NB4 (cell line): ENCODE data around the gene C1orf174.

ENCODE experiments used
- DNase-seq: peaks from one replicate; pipeline ENCODE4 v3.0.0; 2010; ENCODE audit warnings: low read depth
- H3K4me3 ChIP-seq: one replicate; pipeline ENCODE4 v1.5.1; 2011; ENCODE audit warnings: mild to moderate bottlenecking, low read depth, low read length, moderate library complexity
- MYC ChIP-seq: IDR thresholded peaks from 2 replicates; pipeline ENCODE4 v1.6.1; 2011; ENCODE audit warnings: low read depth, low read length
- POLR2A ChIP-seq: IDR thresholded peaks from 2 replicates; pipeline ENCODE4 v1.6.1; 2011; ENCODE audit warnings: mild to moderate bottlenecking; ENCODE audit not compliant: insufficient read length; ENCODE audit errors: extremely low read depth
- TF ChIP-seq, protein P1 (sequence below): IDR thresholded peaks from 2 replicates; pipeline ENCODE4 v1.6.1; 2011; ENCODE audit warnings: low read depth, low read length
- TF ChIP-seq, protein P2 (sequence below): IDR thresholded peaks from one replicate; pipeline ENCODE4 v1.5.1; 2012; ENCODE audit warnings: low read depth, low read length

C1orf174 gene

DNA sequence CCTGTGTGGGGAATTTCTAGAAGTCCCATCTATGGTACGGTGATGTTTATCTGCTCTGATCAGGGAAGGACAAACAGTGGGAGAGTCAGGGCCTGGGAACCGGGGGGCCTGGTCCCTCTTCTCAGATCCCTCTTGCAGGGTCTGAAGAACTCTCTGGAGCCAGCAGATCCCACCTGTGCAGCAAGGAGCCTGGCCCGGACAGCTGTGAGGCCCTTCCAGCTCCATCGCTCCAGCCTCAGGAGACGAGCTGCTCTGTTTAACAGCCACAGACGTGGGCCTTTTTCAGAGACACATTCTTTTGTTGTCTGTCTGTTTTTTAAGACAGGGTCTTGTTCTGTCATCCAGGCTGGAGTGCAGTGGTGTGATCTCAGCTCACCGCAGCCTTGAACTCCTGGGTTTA lies 14.5 kb downstream of the C1orf174 start:
- TF ChIP-seq MYC (no peak), POLR2A (no peak)
- TF ChIP-seq, protein P1, sequence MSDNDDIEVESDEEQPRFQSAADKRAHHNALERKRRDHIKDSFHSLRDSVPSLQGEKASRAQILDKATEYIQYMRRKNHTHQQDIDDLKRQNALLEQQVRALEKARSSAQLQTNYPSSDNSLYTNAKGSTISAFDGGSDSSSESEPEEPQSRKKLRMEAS: no peak
- TF ChIP-seq, protein P2, sequence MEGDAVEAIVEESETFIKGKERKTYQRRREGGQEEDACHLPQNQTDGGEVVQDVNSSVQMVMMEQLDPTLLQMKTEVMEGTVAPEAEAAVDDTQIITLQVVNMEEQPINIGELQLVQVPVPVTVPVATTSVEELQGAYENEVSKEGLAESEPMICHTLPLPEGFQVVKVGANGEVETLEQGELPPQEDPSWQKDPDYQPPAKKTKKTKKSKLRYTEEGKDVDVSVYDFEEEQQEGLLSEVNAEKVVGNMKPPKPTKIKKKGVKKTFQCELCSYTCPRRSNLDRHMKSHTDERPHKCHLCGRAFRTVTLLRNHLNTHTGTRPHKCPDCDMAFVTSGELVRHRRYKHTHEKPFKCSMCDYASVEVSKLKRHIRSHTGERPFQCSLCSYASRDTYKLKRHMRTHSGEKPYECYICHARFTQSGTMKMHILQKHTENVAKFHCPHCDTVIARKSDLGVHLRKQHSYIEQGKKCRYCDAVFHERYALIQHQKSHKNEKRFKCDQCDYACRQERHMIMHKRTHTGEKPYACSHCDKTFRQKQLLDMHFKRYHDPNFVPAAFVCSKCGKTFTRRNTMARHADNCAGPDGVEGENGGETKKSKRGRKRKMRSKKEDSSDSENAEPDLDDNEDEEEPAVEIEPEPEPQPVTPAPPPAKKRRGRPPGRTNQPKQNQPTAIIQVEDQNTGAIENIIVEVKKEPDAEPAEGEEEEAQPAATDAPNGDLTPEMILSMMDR: no peak
- no peak overlapping the region for H3K4me3 ChIP-seq
- no peak for DNase-seq

DNA sequence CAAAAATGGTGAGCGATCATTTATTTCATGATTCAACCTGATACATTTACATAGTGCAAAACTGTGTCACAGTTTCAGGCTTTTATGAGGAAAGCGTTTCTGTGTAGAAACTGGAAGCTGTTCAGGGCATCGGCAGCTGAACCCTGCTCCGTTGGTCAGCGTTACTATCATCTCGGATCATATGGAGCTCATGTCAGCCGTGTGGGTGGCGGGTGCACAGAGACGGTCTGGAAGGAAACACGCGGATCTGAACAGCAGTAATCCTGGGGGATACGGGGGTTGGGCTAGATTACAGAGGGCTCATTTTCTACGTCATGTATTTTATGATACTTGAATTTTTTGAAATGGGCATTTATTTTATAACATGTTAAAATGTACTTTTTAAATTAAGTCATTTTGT lies 15.1 kb downstream of the C1orf174 start:
- TF ChIP-seq MYC (no peak), POLR2A (no peak)
- TF ChIP-seq, protein P1: no peak
- TF ChIP-seq, protein P2: no peak
- no peak for DNase-seq
- no peak overlapping the region for H3K4me3 ChIP-seq

DNA sequence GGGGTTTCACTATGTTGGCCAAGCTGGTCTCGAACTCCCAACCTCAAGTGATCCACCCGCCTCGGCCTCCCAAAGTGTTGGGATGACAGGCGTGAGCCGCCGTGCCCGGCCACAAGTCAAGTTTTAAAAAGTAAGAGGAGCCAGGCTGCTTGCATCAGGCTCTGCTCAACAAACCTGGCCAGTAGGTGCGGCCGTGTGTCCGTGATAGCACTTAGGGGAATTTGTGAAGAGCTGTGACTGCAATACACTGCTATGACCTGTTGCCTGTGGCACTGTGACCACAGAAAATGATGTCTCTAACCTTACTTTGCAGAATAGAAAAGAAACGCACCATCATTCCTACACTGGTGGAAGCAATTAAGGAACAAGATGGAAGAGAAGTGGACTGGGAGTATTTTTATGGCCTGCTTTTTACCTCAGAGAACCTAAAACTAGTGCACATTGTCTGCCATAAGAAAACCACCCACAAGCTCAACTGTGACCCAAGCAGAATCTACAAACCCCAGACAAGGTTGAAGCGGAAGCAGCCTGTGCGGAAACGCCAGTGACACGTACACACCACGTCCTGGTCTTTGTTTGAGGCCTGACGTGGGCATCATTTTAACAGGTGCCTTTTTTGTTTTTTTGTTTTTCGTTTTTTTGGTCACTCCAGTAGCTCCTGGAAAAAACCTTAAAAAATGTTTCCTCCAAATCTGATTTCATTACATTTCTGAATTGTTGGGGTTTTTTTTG lies 16.7 kb downstream of the C1orf174 start:
- DNase-seq: no peak
- H3K4me3 ChIP-seq: no peak overlapping the region
- TF ChIP-seq, protein P2: no peak
- TF ChIP-seq, protein P1: no peak
- TF ChIP-seq MYC: no peak
- no peak for TF ChIP-seq POLR2A

DNA sequence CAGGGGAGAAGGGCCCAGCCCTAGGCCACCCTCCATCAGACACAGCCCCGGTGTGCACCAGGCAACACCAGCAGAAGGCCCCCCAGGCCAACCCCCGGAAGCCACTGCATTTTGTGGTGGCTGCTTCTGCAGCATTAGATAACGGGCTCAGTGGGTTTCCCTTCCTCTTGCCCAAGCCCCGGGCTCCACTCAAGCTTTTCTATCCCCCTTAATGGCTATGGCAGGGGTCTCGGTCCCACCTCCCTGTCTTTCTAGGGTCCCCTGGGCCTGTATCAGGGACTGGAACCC lies 18.9 kb downstream of the C1orf174 start:
- H3K4me3 ChIP-seq: no peak overlapping the region
- TF ChIP-seq, protein P1: no peak
- no peak for TF ChIP-seq MYC
- TF ChIP-seq POLR2A: no peak
- TF ChIP-seq, protein P2: no peak
- DNase-seq: no peak

DNA sequence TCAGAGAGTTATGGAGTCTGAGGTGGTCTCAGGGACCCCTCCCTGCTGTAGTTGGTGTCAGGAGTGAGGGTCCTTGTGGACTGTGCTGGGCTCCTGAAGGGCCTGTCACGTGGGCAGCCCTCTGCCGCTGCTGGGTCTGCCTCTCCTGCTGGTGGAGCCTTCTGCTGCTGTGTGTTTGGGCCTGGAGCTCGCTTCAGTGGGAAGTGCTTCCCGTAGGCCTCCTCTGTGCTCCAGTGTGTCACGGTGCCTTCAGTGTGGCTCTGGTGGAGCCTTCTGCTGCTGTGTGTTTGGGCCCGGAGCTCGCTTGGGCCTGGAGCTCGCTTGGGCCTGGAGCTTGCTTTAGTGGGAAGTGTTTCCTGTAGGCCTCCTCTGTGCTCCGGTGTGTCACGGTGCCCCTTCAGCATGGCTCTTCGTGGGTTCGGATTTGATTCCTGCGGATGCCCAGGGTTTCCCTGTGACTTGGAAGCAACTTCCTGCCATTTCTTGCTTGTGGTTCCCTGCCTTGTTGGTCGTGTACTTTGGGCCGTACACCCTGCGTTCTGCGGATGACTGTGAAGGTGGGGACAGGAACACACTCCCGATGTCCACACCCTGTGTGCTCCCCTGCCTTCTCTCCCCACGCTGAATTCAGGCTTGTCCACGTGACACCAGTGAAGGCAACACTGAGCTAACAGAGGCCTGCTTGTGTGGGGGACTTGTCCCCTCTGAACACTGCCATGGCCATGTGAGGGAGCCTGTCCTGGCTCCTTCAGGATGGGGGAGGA lies 19.5 kb downstream of the C1orf174 start:
- DNase-seq: no peak
- TF ChIP-seq, protein P2: no peak
- no peak for TF ChIP-seq MYC
- no peak overlapping the region for H3K4me3 ChIP-seq
